ENCODE results near the gene CASZ1.

The CASZ1 gene

GRCh38 chr1:10789047-10789791, 7.2 kb downstream of the CASZ1 start:
- Histone ChIP-seq H3K36me3 (ENCODE audit: control insufficient read depth, insufficient read depth, low read length) (no peaks in the 10 kb centered on the region), H3K4me3 (ENCODE audit: low read length) (no peak overlapping the region), H3K27me3 (ENCODE audit: control insufficient read depth, insufficient read depth, low read length) (no peaks in the 10 kb centered on the region), H3K4me1 (ENCODE audit: control insufficient read depth, insufficient read depth, low read length) (peaks cover 65% of the 10 kb centered on the region), H3K9ac (ENCODE audit: low read length) (peak overlapping the region; percentile 13), H3K9me3 (ENCODE audit: control insufficient read depth, low read length) (no peaks in the 10 kb centered on the region)

DNA sequence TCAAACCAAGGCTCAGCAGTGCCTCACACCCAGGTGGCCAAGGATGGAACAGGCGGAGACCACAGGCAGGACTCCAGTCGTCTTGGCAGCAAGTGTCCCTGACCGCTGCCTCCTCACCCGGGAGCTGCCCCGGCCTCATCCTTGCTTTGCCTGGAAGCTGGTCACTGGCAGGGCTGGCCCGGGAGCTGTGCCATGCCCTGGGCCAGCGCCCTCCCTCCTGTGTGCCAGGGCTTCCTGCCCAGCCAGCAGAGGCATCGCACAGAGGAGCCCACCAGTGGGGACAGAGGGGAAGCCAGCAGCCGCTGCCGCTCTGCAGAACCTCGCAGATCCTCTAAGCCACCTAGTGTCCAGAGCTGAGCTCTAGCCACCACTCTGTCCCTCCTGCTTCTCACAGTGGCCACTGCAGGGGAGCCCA, 7.8 kb downstream of the CASZ1 start:
- peak overlapping the region; percentile 13 for H3K9ac ChIP-seq (ENCODE audit: low read length)
- H3K4me3 ChIP-seq (ENCODE audit: low read length): no peak overlapping the region
- no peaks in the 10 kb centered on the region for H3K9me3 ChIP-seq (ENCODE audit: control insufficient read depth, low read length)
- no peaks in the 10 kb centered on the region for H3K36me3 ChIP-seq (ENCODE audit: control insufficient read depth, insufficient read depth, low read length)
- H3K4me1 ChIP-seq (ENCODE audit: control insufficient read depth, insufficient read depth, low read length): peaks cover 71% of the 10 kb centered on the region
- no peaks in the 10 kb centered on the region for H3K27me3 ChIP-seq (ENCODE audit: control insufficient read depth, insufficient read depth, low read length)

DNA sequence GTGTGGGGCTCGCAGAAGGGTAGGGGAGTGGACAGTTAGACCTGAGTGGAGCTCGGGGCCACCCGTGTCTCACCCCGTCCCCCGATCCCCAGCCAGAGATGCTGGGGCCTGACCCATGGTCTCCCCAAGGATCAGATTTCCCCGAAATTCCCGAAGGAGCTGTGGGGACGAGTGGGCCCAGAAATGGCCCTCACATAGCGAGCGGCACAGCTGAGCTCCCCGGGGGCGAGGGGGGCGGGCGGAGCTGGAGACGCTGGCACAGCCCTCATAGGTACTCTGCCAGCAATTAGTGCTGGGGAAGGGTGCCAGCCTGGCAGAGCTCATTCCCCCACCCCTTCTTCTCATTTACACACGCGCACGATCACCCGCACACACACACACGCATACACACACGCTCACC, 9.2 kb downstream of the CASZ1 start:
- H3K4me1 ChIP-seq (ENCODE audit: control insufficient read depth, insufficient read depth, low read length): peaks cover 77% of the 10 kb centered on the region
- no peaks in the 10 kb centered on the region for H3K27me3 ChIP-seq (ENCODE audit: control insufficient read depth, insufficient read depth, low read length)
- H3K9ac ChIP-seq (ENCODE audit: low read length): no peak overlapping the region

GRCh38 chr1:10785728-10786638, 10.5 kb downstream of the CASZ1 start:
- Histone ChIP-seq H3K4me3 (ENCODE audit: low read length) (no peak overlapping the region), H3K36me3 (ENCODE audit: control insufficient read depth, insufficient read depth, low read length) (no peaks in the 10 kb centered on the region), H3K9ac (ENCODE audit: low read length) (no peak overlapping the region), H3K4me1 (ENCODE audit: control insufficient read depth, insufficient read depth, low read length) (peaks cover 84% of the 10 kb centered on the region), H3K9me3 (ENCODE audit: control insufficient read depth, low read length) (no peaks in the 10 kb centered on the region), H3K27me3 (ENCODE audit: control insufficient read depth, insufficient read depth, low read length) (no peaks in the 10 kb centered on the region)

More for the DNA sequence above, 9.2 kb downstream of the CASZ1 start:
- no peaks in the 10 kb centered on the region for H3K9me3 ChIP-seq (ENCODE audit: control insufficient read depth, low read length)
- no peaks in the 10 kb centered on the region for H3K36me3 ChIP-seq (ENCODE audit: control insufficient read depth, insufficient read depth, low read length)
- H3K4me3 ChIP-seq (ENCODE audit: low read length): no peak overlapping the region

- Histone ChIP-seq H3K27me3 (ENCODE audit: control insufficient read depth, insufficient read depth, low read length) (no peaks in the 10 kb centered on the region), H3K9me3 (ENCODE audit: control insufficient read depth, low read length) (no peaks in the 10 kb centered on the region), H3K36me3 (ENCODE audit: control insufficient read depth, insufficient read depth, low read length) (no peaks in the 10 kb centered on the region), H3K9ac (ENCODE audit: low read length) (peak overlapping the region; percentile 7), H3K4me3 (ENCODE audit: low read length) (no peak overlapping the region), H3K4me1 (ENCODE audit: control insufficient read depth, insufficient read depth, low read length) (peaks cover 84% of the 10 kb centered on the region)
These were observed 11.3 kb downstream of the CASZ1 start for GRCh38 chr1:10784998-10785727.

DNA sequence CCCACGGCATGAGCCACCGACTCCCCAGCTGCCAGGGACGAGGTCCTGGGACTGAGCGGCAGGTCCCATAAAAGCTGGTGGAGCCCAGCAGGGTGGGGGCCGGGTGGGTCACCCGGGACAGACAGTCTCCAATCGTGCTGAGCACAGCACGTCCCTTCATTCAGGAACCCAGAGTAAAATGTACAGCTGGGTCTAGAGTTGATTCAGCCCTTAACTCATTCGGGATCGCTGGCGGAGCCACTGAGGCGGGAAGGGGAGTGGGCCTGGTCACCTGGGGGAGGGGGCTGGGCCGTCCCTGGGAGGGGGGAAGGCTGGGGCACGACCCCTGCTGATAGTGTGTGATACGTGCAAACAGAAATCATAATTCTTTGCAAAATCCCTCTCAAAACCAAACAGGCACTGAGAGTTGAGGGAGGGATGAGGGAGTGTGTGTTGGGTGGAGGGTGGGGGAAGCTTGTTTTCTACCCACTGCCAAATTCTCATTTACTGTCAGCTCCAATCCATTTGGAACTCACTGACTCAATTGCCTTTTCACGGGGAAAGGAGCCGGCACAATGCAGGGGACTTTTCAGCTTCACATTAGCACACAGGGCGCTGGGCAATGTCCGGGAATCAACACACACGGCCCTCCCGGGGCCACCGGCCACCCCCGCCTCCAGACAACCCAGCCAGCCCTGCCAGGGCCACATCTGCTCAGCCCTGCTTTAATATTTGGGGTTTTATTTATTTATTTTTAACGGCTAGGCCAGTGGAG, 13.8 kb downstream of the CASZ1 start:
- Histone ChIP-seq H3K36me3 (ENCODE audit: control insufficient read depth, insufficient read depth, low read length) (no peaks in the 10 kb centered on the region), H3K4me1 (ENCODE audit: control insufficient read depth, insufficient read depth, low read length) (peaks cover 82% of the 10 kb centered on the region), H3K9ac (ENCODE audit: low read length) (peak overlapping the region; percentile 50), H3K9me3 (ENCODE audit: control insufficient read depth, low read length) (no peaks in the 10 kb centered on the region), H3K27me3 (ENCODE audit: control insufficient read depth, insufficient read depth, low read length) (no peaks in the 10 kb centered on the region), H3K4me3 (ENCODE audit: low read length) (no peak overlapping the region)

DNA sequence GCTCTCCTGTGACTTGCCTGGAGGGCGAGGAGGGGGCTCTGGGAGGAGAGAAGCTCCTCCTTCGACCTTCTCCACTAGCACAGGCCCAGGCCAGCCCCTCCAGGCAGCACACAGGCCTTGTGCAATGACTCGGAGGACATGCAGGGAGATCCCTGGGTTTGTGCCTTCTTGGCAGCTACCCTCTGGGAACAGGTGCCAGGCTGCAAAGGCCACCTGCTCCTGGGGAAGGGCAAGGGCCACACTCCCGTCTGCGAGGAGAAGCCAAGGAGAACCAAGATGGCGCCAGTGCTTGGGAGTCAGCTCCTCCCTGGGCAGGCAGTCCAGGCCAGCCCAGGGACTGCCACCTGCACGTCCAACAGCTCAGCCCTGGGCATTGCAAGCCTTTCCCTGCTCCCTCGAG, 15.3 kb downstream of the CASZ1 start:
- H3K4me1 ChIP-seq (ENCODE audit: control insufficient read depth, insufficient read depth, low read length): peaks cover 86% of the 10 kb centered on the region
- no peak overlapping the region for H3K9ac ChIP-seq (ENCODE audit: low read length)
- no peaks in the 10 kb centered on the region for H3K36me3 ChIP-seq (ENCODE audit: control insufficient read depth, insufficient read depth, low read length)
- no peaks in the 10 kb centered on the region for H3K27me3 ChIP-seq (ENCODE audit: control insufficient read depth, insufficient read depth, low read length)
- no peak overlapping the region for H3K4me3 ChIP-seq (ENCODE audit: low read length)
- H3K9me3 ChIP-seq (ENCODE audit: control insufficient read depth, low read length): no peaks in the 10 kb centered on the region

DNA sequence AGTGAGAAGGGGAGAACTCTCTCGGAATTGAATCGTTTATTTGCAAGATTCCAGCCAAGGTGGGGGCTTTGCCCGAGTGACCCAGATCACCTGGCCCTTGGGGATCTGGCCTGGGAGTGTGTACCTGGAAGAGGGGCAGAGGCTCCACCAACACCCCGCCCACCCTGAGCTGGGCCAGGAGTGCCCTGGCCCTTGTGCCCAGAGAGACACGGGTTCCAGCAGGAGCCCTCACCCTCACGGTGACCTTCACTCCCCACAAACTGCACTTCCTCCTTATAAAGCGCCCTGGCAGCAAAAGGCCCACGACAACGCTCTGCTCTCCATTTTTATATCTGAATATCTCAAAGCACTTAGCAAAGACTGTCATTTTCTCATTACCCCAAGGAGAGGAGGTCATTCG, 16.6 kb downstream of the CASZ1 start:
- Histone ChIP-seq H3K36me3 (ENCODE audit: control insufficient read depth, insufficient read depth, low read length) (no peaks in the 10 kb centered on the region), H3K9ac (ENCODE audit: low read length) (peak overlapping the region; percentile 62), H3K4me3 (ENCODE audit: low read length) (no peak overlapping the region), H3K4me1 (ENCODE audit: control insufficient read depth, insufficient read depth, low read length) (peaks cover 86% of the 10 kb centered on the region), H3K27me3 (ENCODE audit: control insufficient read depth, insufficient read depth, low read length) (no peaks in the 10 kb centered on the region), H3K9me3 (ENCODE audit: control insufficient read depth, low read length) (no peaks in the 10 kb centered on the region)

DNA sequence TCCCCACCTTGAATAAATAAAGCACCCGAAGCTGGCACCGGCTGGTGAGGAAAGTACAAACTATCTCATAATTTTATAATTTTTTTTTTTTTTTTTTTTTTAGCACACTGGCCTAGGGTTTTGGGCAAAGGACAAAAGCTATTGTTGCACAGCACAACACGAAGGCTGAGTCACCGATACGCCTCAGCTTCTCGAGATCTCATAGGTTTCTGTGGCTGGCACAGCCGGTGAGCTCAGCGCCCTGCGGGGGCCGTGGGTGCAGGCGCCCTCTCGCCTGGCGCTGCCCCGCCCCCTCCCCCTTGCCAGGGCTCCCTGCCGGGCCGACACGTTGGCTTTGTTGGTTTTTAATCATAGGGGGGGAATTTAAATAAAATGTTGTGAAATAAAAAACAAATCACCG, 17.2 kb downstream of the CASZ1 start:
- no peaks in the 10 kb centered on the region for H3K9me3 ChIP-seq (ENCODE audit: control insufficient read depth, low read length)
- H3K4me1 ChIP-seq (ENCODE audit: control insufficient read depth, insufficient read depth, low read length): peaks cover 87% of the 10 kb centered on the region
- H3K9ac ChIP-seq (ENCODE audit: low read length): peak overlapping the region; percentile 76
- H3K4me3 ChIP-seq (ENCODE audit: low read length): no peak overlapping the region
- no peaks in the 10 kb centered on the region for H3K36me3 ChIP-seq (ENCODE audit: control insufficient read depth, insufficient read depth, low read length)
- H3K27me3 ChIP-seq (ENCODE audit: control insufficient read depth, insufficient read depth, low read length): no peaks in the 10 kb centered on the region

- H3K27me3 ChIP-seq (ENCODE audit: control insufficient read depth, insufficient read depth, low read length): no peaks in the 10 kb centered on the region
- no peaks in the 10 kb centered on the region for H3K9me3 ChIP-seq (ENCODE audit: control insufficient read depth, low read length)
- peak overlapping the region; percentile 33 for H3K4me3 ChIP-seq (ENCODE audit: low read length)
- H3K36me3 ChIP-seq (ENCODE audit: control insufficient read depth, insufficient read depth, low read length): no peaks in the 10 kb centered on the region
- H3K4me1 ChIP-seq (ENCODE audit: control insufficient read depth, insufficient read depth, low read length): peaks cover 87% of the 10 kb centered on the region
- peak overlapping the region; percentile 76 for H3K9ac ChIP-seq (ENCODE audit: low read length)
These were observed 17.8 kb downstream of the CASZ1 start for GRCh38 chr1:10778640-10779039.

- Histone ChIP-seq H3K4me3 (ENCODE audit: low read length) (peak overlapping the region; percentile 33), H3K4me1 (ENCODE audit: control insufficient read depth, insufficient read depth, low read length) (peaks cover 90% of the 10 kb centered on the region), H3K27me3 (ENCODE audit: control insufficient read depth, insufficient read depth, low read length) (no peaks in the 10 kb centered on the region), H3K9ac (ENCODE audit: low read length) (peak overlapping the region; percentile 76), H3K9me3 (ENCODE audit: control insufficient read depth, low read length) (no peaks in the 10 kb centered on the region), H3K36me3 (ENCODE audit: control insufficient read depth, insufficient read depth, low read length) (no peaks in the 10 kb centered on the region)
These were observed 18.5 kb downstream of the CASZ1 start for GRCh38 chr1:10777749-10778574.
